Panc1 (cell line): ENCODE results near the gene GRM2. TPM values are rescaled to one million over a fixed set of nuclear protein-coding genes. Genes with fewer than 3 reads are reported as not detected.

Experiments
- ATAC-seq: fragments of 200-7000 bp; cut with Tn5 transposase; 2 replicates; pipeline ENCODE4 v1.9.1; 2020; ENCODE audit warnings: mild to moderate bottlenecking, moderate library complexity
- BruUV-seq: library from RNA; stranded (reverse); fragments of 400-500 nt; replicated peaks from 2 replicates; lab custom pipeline; 2021; lab: Mats Ljungman, UMichigan
- CTCF ChIA-PET: fragments of 300-600 bp; sonication (Branson Sonifier 250); formaldehyde crosslinking; loops from one replicate; lab custom pipeline; 2022; ENCODE audit warnings: antibody characterized with exemption; lab: Charles Lee
- POLR2A ChIA-PET: fragments of 300-600 bp; sonication (Branson Sonifier 250); formaldehyde crosslinking; loops from one replicate; lab custom pipeline; 2022; ENCODE audit warnings: antibody characterized with exemption; lab: Charles Lee
- DNase-seq: peaks from one replicate; pipeline ENCODE4 v3.0.0-alpha.2; 2010; ENCODE audit warnings: low read depth, low spot score
- H3K27ac ChIP-seq: 2 replicates; pipeline ENCODE4 v1.5.1; 2011; ENCODE audit warnings: mild to moderate bottlenecking, low read length, inconsistent platforms
- H3K27me3 ChIP-seq: fragments of 200-500 bp; sonication (Bioruptor generic); 2 replicates; pipeline ENCODE4 v1.6.0; 2014; ENCODE audit warnings: low read length, inconsistent platforms; ENCODE audit not compliant: control insufficient read depth, insufficient read depth
- H3K36me3 ChIP-seq: fragments of 200-500 bp; sonication (Bioruptor generic); 2 replicates; pipeline ENCODE4 v1.5.1; 2014; ENCODE audit warnings: inconsistent platforms, mild to moderate bottlenecking, low read length, moderate library complexity; ENCODE audit not compliant: control insufficient read depth, insufficient read depth
- H3K4me1 ChIP-seq: 2 replicates; pipeline ENCODE4 v1.5.1; 2011; ENCODE audit warnings: inconsistent platforms, mild to moderate bottlenecking, low read length, moderate library complexity; ENCODE audit not compliant: control insufficient read depth, insufficient read depth
- H3K4me3 ChIP-seq, 2 experiments: 2 replicates each; pipeline ENCODE4 v1.5.1; 2011 to 2012; ENCODE audit warnings: low read depth in 2 of 2, low read length in 2 of 2, mild to moderate bottlenecking in 2 of 2, inconsistent platforms in 1 of 2, moderate library complexity in 1 of 2
- H3K9me3 ChIP-seq: fragments of 200-500 bp; sonication (Bioruptor generic); 2 replicates; pipeline ENCODE4 v1.5.1; 2014; ENCODE audit warnings: low read depth, mild to moderate bottlenecking, inconsistent platforms, low read length, moderate library complexity; ENCODE audit not compliant: control insufficient read depth, insufficient read depth
- CTCF ChIP-seq: fragments of 450-650 bp; IDR thresholded peaks from 2 replicates; pipeline ENCODE4 v1.5.1; 2017; ENCODE audit warnings: mild to moderate bottlenecking
- POLR2AphosphoS5 ChIP-seq: IDR thresholded peaks from 2 replicates; pipeline ENCODE4 v1.6.1; 2012; ENCODE audit warnings: mild to moderate bottlenecking, low read depth, low read length, moderate library complexity
- SIN3A ChIP-seq: IDR thresholded peaks from 2 replicates; pipeline ENCODE4 v1.6.1; 2012; ENCODE audit warnings: low read depth, mild to moderate bottlenecking, low read length, moderate library complexity, borderline replicate concordance; ENCODE audit not compliant: insufficient read depth
- TCF7L2 ChIP-seq: IDR thresholded peaks from 2 replicates; pipeline ENCODE4 v1.6.1; 2011; ENCODE audit warnings: mild to moderate bottlenecking, low read depth, low read length, inconsistent platforms
- in situ Hi-C: cut with HindIII; loops from 2 replicates; pipeline ENCODE4 v1.10.0; 2016; ENCODE audit warnings: low sequenced_read_pairs, low pct_unique_long_range_greater_than_20kb
- intact Hi-C: fragments of 100-400 bp; cut with micrococcal nuclease; formaldehyde crosslinking; loops from one replicate; pipeline ENCODE4 v1.10.0; 2022; ENCODE audit not compliant: unreplicated experiment
- total RNA-seq: library from RNA; stranded (reverse); gene quantifications from one replicate; pipeline ENCODE4 v1.2.1, GENCODE V29; 2021; ENCODE audit not compliant: unreplicated experiment
- TF ChIP-seq, protein P1 (sequence below), 2 experiments: IDR thresholded peaks; 2 replicates each; pipeline ENCODE4 v1.6.1; 2011 to 2012; ENCODE audit warnings: low read depth in 2 of 2, control low read depth in 1 of 2, low read length in 1 of 2, mild to moderate bottlenecking in 1 of 2, moderate library complexity in 1 of 2; ENCODE audit not compliant: insufficient read depth in 1 of 2

The GRM2 gene
- total RNA-seq, 1 experiment from 2014 or later, result 0.21 TPM

- DNase-seq, result no peak
- Histone ChIP-seq H3K36me3 (no peaks in the 10 kb centered on the region; the same call in 1 of the 2 replicates), H3K9me3 (no peaks in the 10 kb centered on the region), H3K27me3 (no peaks in the 10 kb centered on the region), H3K4me3 (no peak overlapping the region), H3K4me1 (no peaks in the 10 kb centered on the region), H3K27ac (no peak overlapping the region)
- in situ Hi-C loops, result no loop called here
- no TSS peak for BruUV-seq
- TF ChIP-seq, protein P1, sequence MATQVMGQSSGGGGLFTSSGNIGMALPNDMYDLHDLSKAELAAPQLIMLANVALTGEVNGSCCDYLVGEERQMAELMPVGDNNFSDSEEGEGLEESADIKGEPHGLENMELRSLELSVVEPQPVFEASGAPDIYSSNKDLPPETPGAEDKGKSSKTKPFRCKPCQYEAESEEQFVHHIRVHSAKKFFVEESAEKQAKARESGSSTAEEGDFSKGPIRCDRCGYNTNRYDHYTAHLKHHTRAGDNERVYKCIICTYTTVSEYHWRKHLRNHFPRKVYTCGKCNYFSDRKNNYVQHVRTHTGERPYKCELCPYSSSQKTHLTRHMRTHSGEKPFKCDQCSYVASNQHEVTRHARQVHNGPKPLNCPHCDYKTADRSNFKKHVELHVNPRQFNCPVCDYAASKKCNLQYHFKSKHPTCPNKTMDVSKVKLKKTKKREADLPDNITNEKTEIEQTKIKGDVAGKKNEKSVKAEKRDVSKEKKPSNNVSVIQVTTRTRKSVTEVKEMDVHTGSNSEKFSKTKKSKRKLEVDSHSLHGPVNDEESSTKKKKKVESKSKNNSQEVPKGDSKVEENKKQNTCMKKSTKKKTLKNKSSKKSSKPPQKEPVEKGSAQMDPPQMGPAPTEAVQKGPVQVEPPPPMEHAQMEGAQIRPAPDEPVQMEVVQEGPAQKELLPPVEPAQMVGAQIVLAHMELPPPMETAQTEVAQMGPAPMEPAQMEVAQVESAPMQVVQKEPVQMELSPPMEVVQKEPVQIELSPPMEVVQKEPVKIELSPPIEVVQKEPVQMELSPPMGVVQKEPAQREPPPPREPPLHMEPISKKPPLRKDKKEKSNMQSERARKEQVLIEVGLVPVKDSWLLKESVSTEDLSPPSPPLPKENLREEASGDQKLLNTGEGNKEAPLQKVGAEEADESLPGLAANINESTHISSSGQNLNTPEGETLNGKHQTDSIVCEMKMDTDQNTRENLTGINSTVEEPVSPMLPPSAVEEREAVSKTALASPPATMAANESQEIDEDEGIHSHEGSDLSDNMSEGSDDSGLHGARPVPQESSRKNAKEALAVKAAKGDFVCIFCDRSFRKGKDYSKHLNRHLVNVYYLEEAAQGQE (IDR thresholded peaks at IDR 0.05; ENCODE audit: insufficient read depth in 1 of 2, low read depth in 2 of 2, low read length in 1 of 2), result no peak
- no peak for TF ChIP-seq POLR2AphosphoS5
- intact Hi-C loops, result no loop called here
- no peak for ATAC-seq
- ChIA-PET POLR2A (no interaction called here), CTCF (no interaction called here)
Observed at GRCh38 chr3:51659942-51660341, 46.9 kb upstream of the GRM2 start.

GRCh38 chr3:51662456-51662855 is 44.4 kb upstream of the GRM2 start:
- ChIA-PET CTCF (no interaction called here), POLR2A (no interaction called here)
- H3K27ac ChIP-seq, result no peak overlapping the region
- H3K4me3 ChIP-seq, result no peak overlapping the region
- no peaks in the 10 kb centered on the region for H3K4me1 ChIP-seq
- TF ChIP-seq CTCF (no peak), POLR2AphosphoS5 (no peak), TCF7L2 (no peak), SIN3A (no peak)
- TF ChIP-seq, protein P1 (IDR thresholded peaks at IDR 0.05; ENCODE audit: insufficient read depth in 1 of 2, low read depth in 2 of 2, low read length in 1 of 2), result no peak
- intact Hi-C loops (no loop called here), in situ Hi-C loops (no loop called here)
- ATAC-seq, result no peak
- H3K9me3 ChIP-seq, result no peaks in the 10 kb centered on the region
- BruUV-seq, result no TSS peak
- DNase-seq, result no peak
- no peaks in the 10 kb centered on the region; the same call in 1 of the 2 replicates for H3K36me3 ChIP-seq
- H3K27me3 ChIP-seq, result no peaks in the 10 kb centered on the region
